Measurements from ENCODE around the gene GMPPB. TPM values are rescaled to one million over a fixed set of nuclear protein-coding genes. Genes with fewer than 3 reads are reported as not detected.

Gene GMPPB
- total RNA-seq, 3 donors from 2014 or later: 67.0 to 71.8 (median 67.4) TPM

Other genes starting within 250 kb of the GMPPB start
- under 1 TPM; 0.30 to 0.86 (median 0.40) TPM for gene BSN, start 169.5 kb downstream of the GMPPB start, total RNA-seq
- gene APEH, start 49.6 kb downstream of the GMPPB start, total RNA-seq: 100 to 1,000 TPM; 129 to 183 (median 171) TPM
- gene MST1, start 34.5 kb downstream of the GMPPB start, total RNA-seq: 1 to 10 TPM; 4.1 to 5.7 (median 4.7) TPM
- gene RNF123, start 34.4 kb downstream of the GMPPB start, total RNA-seq: 10 to 100 TPM; 34.0 to 41.4 (median 35.4) TPM
- under 1 TPM in 1 of 3 donors, not detected in 2; 0.11 TPM for gene AMIGO3, start 4.3 kb downstream of the GMPPB start, total RNA-seq
- gene IP6K1, start 62.6 kb upstream of the GMPPB start, total RNA-seq: 10 to 100 TPM; 37.2 to 39.0 (median 38.2) TPM
- not detected for gene CDHR4, start 75.9 kb upstream of the GMPPB start, total RNA-seq
- 1 to 10 TPM; 1.4 to 1.8 (median 1.4) TPM for gene INKA1, start 79.3 kb upstream of the GMPPB start, total RNA-seq
- 10 to 100 TPM; 27.7 to 28.7 (median 27.8) TPM for gene UBA7, start 90.0 kb upstream of the GMPPB start, total RNA-seq
- gene TRAIP, start 132.6 kb upstream of the GMPPB start, total RNA-seq: 10 to 100 TPM; 12.1 to 19.1 (median 12.6) TPM
- gene CAMKV, start 146.0 kb upstream of the GMPPB start, total RNA-seq: 1 to 10 TPM; 1.4 to 3.2 (median 1.7) TPM
- gene MST1R, start 179.9 kb upstream of the GMPPB start, total RNA-seq: under 1 TPM; 0.38 to 0.76 (median 0.57) TPM
- gene MON1A, start 205.9 kb upstream of the GMPPB start, total RNA-seq: 10 to 100 TPM; 14.2 to 18.0 (median 14.3) TPM
- gene RBM6, start 216.2 kb upstream of the GMPPB start, total RNA-seq: 10 to 100 TPM; 62.4 to 74.2 (median 65.9) TPM